ENCODE measurements around the gene CCP110. TPM values are rescaled to one million over a fixed set of nuclear protein-coding genes. Genes with fewer than 3 reads are reported as not detected.

Gene CCP110
- total RNA-seq, 2 donors from 2014 or later: 13.8 to 20.7 TPM

DNA sequence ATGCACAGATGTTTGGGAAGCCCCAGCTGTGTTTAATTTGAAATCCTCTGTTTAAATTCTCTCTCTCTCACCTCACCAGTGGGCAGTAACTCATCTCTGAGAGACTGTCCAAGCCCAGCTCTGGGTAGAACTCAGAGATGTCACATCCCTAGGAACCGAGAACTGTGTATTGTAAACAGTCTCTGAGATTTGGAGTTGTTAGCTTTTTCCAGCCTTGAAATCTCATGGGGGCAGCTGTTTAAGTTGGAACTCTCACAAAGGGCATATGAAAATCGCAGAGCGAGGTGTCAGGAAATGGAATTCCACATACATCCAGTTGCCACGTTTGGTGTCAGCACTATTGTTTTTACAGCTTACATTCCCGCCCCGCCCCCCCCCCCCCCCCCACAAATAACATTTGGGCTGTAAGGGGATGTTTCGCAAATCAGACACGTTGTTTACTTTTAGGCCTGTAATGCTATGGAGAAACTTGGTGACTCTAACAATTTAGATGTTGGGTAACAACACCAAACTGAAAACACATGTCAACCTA, 66.1 kb downstream of the CCP110 start:
- Histone ChIP-seq H3K36me3 (no peaks in the 10 kb centered on the region), H3K4me3 (no peak overlapping the region), H3K27ac (no peak overlapping the region), H3K9me3 (no peaks in the 10 kb centered on the region), H3K27me3 (replicated peaks; ENCODE audit: insufficient read depth) (no peaks in the 10 kb centered on the region), H3K4me1 (replicated peaks) (no peaks in the 10 kb centered on the region)
- DNase-seq (ENCODE audit: low spot score): no peak
- TF ChIP-seq POLR2AphosphoS5 (IDR thresholded peaks at IDR 0.05): no peak
- TF ChIP-seq, protein P1, sequence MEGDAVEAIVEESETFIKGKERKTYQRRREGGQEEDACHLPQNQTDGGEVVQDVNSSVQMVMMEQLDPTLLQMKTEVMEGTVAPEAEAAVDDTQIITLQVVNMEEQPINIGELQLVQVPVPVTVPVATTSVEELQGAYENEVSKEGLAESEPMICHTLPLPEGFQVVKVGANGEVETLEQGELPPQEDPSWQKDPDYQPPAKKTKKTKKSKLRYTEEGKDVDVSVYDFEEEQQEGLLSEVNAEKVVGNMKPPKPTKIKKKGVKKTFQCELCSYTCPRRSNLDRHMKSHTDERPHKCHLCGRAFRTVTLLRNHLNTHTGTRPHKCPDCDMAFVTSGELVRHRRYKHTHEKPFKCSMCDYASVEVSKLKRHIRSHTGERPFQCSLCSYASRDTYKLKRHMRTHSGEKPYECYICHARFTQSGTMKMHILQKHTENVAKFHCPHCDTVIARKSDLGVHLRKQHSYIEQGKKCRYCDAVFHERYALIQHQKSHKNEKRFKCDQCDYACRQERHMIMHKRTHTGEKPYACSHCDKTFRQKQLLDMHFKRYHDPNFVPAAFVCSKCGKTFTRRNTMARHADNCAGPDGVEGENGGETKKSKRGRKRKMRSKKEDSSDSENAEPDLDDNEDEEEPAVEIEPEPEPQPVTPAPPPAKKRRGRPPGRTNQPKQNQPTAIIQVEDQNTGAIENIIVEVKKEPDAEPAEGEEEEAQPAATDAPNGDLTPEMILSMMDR (IDR thresholded peaks at IDR 0.05): no peak
- intact Hi-C loops (cut with DNase I): no loop called here
- WGBS: 43% methylated on average over 7 of the region's 8 CpGs

DNA sequence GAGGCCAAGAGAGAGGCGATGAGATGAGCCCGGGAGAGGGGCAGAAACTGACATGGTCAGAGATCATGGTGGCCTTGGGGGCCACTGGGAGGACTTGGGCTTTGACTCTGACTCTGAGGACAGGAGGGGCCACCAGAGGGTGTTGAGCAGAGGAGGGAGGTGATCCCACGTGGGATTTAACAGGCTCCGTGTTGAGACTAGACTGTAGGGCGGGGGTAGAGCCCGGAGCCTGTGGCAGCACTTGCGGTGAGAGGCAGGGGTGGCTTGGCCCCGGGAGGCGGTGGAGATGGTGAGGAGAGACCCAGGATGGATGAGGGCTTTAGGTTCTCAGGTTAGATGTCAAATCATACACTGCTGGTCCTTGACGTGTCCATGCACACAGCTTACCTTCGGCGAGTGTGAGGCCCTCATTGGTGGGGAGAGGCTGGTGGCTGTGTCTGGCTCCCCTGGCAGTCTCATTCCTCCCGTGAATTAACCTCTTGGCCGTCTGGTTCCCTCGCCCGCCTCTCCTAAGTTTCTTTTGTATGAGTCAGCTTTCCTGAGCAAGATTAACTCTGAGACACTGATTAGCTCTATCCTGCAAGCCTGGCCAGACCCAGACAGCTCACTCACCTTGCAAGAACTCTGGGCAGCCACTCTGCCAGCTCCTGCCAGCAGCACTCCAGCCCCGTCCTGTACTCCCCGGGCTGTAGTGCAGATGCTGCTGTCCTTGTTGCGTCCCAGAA, 71.5 kb downstream of the CCP110 start:
- Histone ChIP-seq H3K4me3 (no peak overlapping the region), H3K27ac (no peak overlapping the region), H3K4me1 (replicated peaks) (no peaks in the 10 kb centered on the region), H3K9me3 (no peaks in the 10 kb centered on the region), H3K27me3 (replicated peaks; ENCODE audit: insufficient read depth) (no peaks in the 10 kb centered on the region), H3K36me3 (no peaks in the 10 kb centered on the region)
- DNase-seq (ENCODE audit: low spot score): no peak
- TF ChIP-seq, protein P1 (IDR thresholded peaks at IDR 0.05): no peak
- TF ChIP-seq POLR2A (IDR thresholded peaks at IDR 0.05) (no peak), POLR2AphosphoS5 (IDR thresholded peaks at IDR 0.05) (no peak)
- WGBS: 84% methylated on average over 19 of the region's 19 CpGs
- intact Hi-C loops (cut with DNase I): no loop called here

DNA sequence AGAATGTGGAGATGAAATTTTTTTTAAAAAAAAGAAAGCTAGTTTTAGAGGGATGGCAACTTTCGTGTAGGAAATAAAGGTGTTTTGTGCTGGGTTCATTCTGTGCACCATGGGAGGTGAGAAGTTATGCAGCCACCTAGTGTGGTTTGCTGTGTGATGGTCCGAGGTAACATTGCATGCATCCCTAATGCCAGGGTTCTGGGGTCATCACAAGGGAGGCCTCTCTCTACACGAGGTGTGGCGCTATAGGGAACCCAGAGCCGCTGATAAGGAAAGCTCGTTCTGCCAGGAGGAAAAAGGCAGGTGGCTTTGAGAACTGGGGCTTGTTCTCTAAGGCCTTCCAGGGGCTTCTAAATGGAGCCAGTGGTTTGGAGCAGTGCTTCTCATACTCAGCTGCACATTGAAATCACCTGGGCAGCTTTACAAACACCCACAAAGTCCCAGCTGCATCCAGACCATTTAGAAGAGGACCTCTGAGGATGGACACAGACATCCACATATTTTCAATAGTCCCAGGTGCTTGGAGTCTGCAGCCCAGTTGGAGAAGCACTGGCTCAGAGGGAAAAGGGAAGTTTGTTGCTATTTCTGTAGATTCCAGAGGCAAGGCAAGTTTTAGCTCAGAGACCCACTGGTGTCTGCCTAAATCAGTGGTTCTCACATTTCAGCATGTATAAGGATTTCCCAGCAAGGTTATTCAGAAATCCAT, 75.2 kb downstream of the CCP110 start:
- whole genome bisulfite sequencing: 81% methylated on average over 6 of the region's 6 CpGs
- Histone ChIP-seq H3K4me3 (no peak overlapping the region), H3K4me1 (replicated peaks) (no peaks in the 10 kb centered on the region), H3K27me3 (replicated peaks; ENCODE audit: insufficient read depth) (no peaks in the 10 kb centered on the region), H3K27ac (no peak overlapping the region), H3K36me3 (no peaks in the 10 kb centered on the region), H3K9me3 (no peaks in the 10 kb centered on the region)
- intact Hi-C loops (cut with DNase I): no loop called here
- no peak for TF ChIP-seq POLR2A (IDR thresholded peaks at IDR 0.05)
- TF ChIP-seq, protein P1 (IDR thresholded peaks at IDR 0.05): no peak
- TF ChIP-seq POLR2AphosphoS5 (IDR thresholded peaks at IDR 0.05): no peak
- DNase-seq (ENCODE audit: low spot score): no peak

DNA sequence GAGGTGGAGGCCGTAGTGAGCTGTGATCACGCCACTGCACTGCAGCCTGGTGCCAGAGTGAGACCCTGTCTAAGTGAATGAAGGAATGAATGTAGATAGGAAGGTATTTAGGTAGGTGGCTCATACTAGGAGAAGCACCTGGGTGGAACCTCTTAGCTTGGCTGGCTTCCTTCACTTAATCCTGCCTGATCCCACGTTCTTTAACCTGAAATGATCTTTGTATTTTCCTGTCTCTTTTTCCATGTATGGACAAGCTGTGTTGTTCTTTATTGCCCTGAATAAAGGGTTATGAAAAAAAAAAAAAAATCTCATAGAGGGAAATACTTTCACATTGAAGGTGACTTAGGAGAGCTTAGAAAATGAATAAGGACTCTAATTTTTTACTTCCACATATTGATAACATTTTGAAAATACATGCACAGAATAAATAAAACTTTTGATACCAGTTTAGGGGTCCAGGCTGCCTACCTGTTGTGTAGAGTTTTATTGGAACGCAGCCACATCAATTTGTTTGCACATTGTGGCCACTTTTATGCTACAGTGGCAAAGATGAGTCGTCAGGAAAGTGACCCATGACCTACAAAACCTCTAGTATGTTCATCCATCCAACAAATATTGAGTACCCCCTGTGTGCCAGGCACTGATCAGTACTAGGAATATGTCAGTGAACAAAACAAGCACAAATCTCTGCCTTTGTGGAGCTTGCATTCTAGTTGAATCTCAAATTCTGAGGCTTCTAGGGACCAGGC, 76.4 kb downstream of the CCP110 start:
- whole genome bisulfite sequencing: 76% methylated on average over 5 of the region's 5 CpGs
- Histone ChIP-seq H3K27ac (no peak overlapping the region), H3K36me3 (no peaks in the 10 kb centered on the region)

More for the DNA sequence above, 76.4 kb downstream of the CCP110 start:
- intact Hi-C loops (cut with DNase I): loop anchor here (5.0 to 10.0 kb wide), 2 partner anchors 43 to 115 kb away; partner anchors contain the start of genes IQCK, KNOP1 and VPS35L
- no peaks in the 10 kb centered on the region for H3K9me3 ChIP-seq
- DNase-seq (ENCODE audit: low spot score): no peak
- TF ChIP-seq POLR2A (IDR thresholded peaks at IDR 0.05): no peak
- TF ChIP-seq POLR2AphosphoS5 (IDR thresholded peaks at IDR 0.05): no peak
- TF ChIP-seq, protein P1 (IDR thresholded peaks at IDR 0.05): no peak
- H3K4me3 ChIP-seq: no peak overlapping the region
- H3K4me1 ChIP-seq (replicated peaks): no peaks in the 10 kb centered on the region
- H3K27me3 ChIP-seq (replicated peaks; ENCODE audit: insufficient read depth): no peaks in the 10 kb centered on the region
